Naive thymus-derived CD4-positive, alpha-beta T cell (primary cell): Measurements from ENCODE around the gene BCL2. TPM values are rescaled to one million over a fixed set of nuclear protein-coding genes. Genes with fewer than 3 reads are reported as not detected.

Source experiments
- ATAC-seq: fragments of 150-1000 bp; cut with Tn5 transposase; 2 replicates; pipeline ENCODE4 v1.10.0; 2021; ENCODE audit warnings: mild to moderate bottlenecking, moderate library complexity
- CTCF ChIA-PET: fragments of 350-600 bp; sonication (Branson Sonifier 250); formaldehyde crosslinking; loops from one replicate; lab custom pipeline; 2021; ENCODE audit warnings: antibody characterized with exemption; lab: Charles Lee
- POLR2A ChIA-PET: fragments of 350-600 bp; sonication (Branson Sonifier 250); formaldehyde crosslinking; loops from one replicate; lab custom pipeline; 2021; ENCODE audit warnings: antibody characterized with exemption, inconsistent platforms; lab: Charles Lee
- DNase-seq, 9 donors: peaks; one replicate each; pipeline versions ENCODE4 v3.0.0 to v3.0.0-alpha.2; 2020 to 2022; ENCODE audit warnings: mixed read lengths in 1 of 9
- H3K27ac ChIP-seq: one replicate; pipeline ENCODE4 v1.7.0; 2013; ENCODE audit warnings: mild to moderate bottlenecking, low read depth, low read length, moderate library complexity
- H3K27me3 ChIP-seq, 2 donors: one replicate each; pipeline ENCODE4 v1.7.0; 2013; ENCODE audit warnings: low read length in 2 of 2, mild to moderate bottlenecking in 2 of 2, moderate library complexity in 2 of 2; ENCODE audit not compliant: control insufficient read depth in 2 of 2, insufficient read depth in 2 of 2
- H3K36me3 ChIP-seq, 3 experiments: 1 replicate in 2 of 3; 2 replicates in 1 of 3; pipeline ENCODE4 v1.7.0; 2013; ENCODE audit warnings: low read length in 3 of 3, mild to moderate bottlenecking in 3 of 3, moderate library complexity in 1 of 3; ENCODE audit not compliant: insufficient read depth in 3 of 3, control insufficient read depth in 2 of 3
- H3K4me1 ChIP-seq, 2 donors: one replicate each; pipeline ENCODE4 v1.7.0; 2013; ENCODE audit warnings: low read length in 2 of 2, mild to moderate bottlenecking in 2 of 2, moderate library complexity in 1 of 2; ENCODE audit not compliant: control insufficient read depth in 2 of 2, insufficient read depth in 2 of 2
- H3K4me3 ChIP-seq: 2 replicates; pipeline ENCODE4 v1.7.0; 2013; ENCODE audit warnings: mild to moderate bottlenecking, low read length
- H3K9me3 ChIP-seq, 3 experiments: 1 replicate in 2 of 3; 2 replicates in 1 of 3; pipeline ENCODE4 v1.7.0; 2013; ENCODE audit warnings: low read length in 3 of 3; ENCODE audit not compliant: control insufficient read depth in 2 of 3
- H3K27ac Mint-ChIP-seq, 9 donors: one replicate each; pipeline ENCODE4 v1.8.0; 2020 to 2022; ENCODE audit warnings: mixed read lengths in 9 of 9, mild to moderate bottlenecking in 8 of 9, moderate library complexity in 5 of 9, inconsistent platforms in 2 of 9
- H3K27me3 Mint-ChIP-seq, 5 donors: one replicate each; pipeline ENCODE4 v1.8.0; 2021 to 2022; ENCODE audit warnings: mixed read lengths in 5 of 5, mild to moderate bottlenecking in 1 of 5
- H3K36me3 Mint-ChIP-seq, 5 donors: one replicate each; pipeline ENCODE4 v1.8.0; 2020 to 2022; ENCODE audit warnings: mixed read lengths in 5 of 5, mild to moderate bottlenecking in 3 of 5, inconsistent platforms in 1 of 5
- H3K4me1 Mint-ChIP-seq, 7 donors: one replicate each; pipeline ENCODE4 v1.8.0; 2020 to 2022; ENCODE audit warnings: mixed read lengths in 7 of 7, mild to moderate bottlenecking in 3 of 7, inconsistent platforms in 1 of 7
- H3K4me3 Mint-ChIP-seq, 10 donors: one replicate each; pipeline ENCODE4 v1.8.0; 2020 to 2022; ENCODE audit warnings: mild to moderate bottlenecking in 10 of 10, mixed read lengths in 10 of 10, moderate library complexity in 6 of 10, inconsistent platforms in 2 of 10
- H3K9me3 Mint-ChIP-seq, 11 donors: one replicate each; pipeline ENCODE4 v1.8.0; 2020 to 2022; ENCODE audit warnings: mixed read lengths in 11 of 11, mild to moderate bottlenecking in 4 of 11, inconsistent platforms in 1 of 11, moderate library complexity in 1 of 11
- intact Hi-C, 2 donors: fragments of 100-400 bp; cut with micrococcal nuclease; formaldehyde crosslinking; loops; one replicate each; pipeline ENCODE4 v1.15.1; 2023
- polyA plus RNA-seq, 2 donors: library from polyadenylated mRNA; unstranded; fragments of 300-500 nt; fragmentation: Illumina TruSeq; gene quantifications; one replicate each; pipeline ENCODE4 v1.2.3, GENCODE V29; 2021
- total RNA-seq, 6 experiments: library from RNA in 5 of 6; stranded (reverse) in 5 of 6; gene quantifications; 1 replicate in 5 of 6; 2 replicates in 1 of 6; pipeline ENCODE4 v1.2.3 and lab custom pipeline; 2021 to 2026

The BCL2 gene
- total and polyA plus RNA-seq, 7 experiments from 2014 or later, result 32.7 to 154 (median 40.1) TPM

DNA sequence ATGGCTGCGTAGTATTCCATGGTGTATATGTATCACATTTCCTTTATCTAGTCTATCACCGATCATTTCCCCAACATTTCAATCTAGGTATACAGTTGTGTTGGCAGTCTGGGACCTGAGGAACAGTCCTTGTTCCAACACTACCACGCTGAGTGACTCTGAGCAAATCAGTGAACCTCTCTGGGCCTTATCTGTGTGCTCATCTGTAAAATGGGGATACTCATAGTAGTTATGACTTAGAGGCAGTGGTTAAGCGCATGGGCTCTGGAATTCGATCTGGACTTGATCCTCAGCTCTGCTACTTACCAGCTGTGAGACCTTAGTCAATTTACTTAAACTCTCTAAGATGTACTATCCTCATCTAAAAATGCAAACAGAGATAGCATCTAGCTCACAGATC, 85.1 kb downstream of the BCL2 start:
- ATAC-seq (no peak), DNase-seq (no peak)
- Histone ChIP-seq H3K27me3 (no peaks in the 10 kb centered on the region), H3K9me3 (no peaks in the 10 kb centered on the region), H3K4me1 (peaks cover 16 to 38% of the 10 kb centered on the region in 2 donors), H3K36me3 (peaks cover 0 to 7% (median 0%) of the 10 kb centered on the region in 3 experiments), H3K27ac (peak overlapping the region; percentile 5), H3K4me3 (no peak overlapping the region)
- ChIA-PET CTCF (no interaction called here), POLR2A (interaction anchor here (1.1 to 1.5 kb wide), 2 partner anchors 8 to 60 kb away, joined by 3 to 4 read pairs; no protein-coding TSS in a partner anchor)
- H3K4me3 Mint-ChIP-seq, result peak overlapping the region; percentile 14 to 80 (median 56)
- intact Hi-C loops, result no loop called here
- no peaks in the 10 kb centered on the region for H3K27me3 Mint-ChIP-seq
- peaks cover 63 to 90% (median 86%) of the 10 kb centered on the region in 7 donors for H3K4me1 Mint-ChIP-seq
- peaks cover 0 to 9% (median 0%) of the 10 kb centered on the region in 11 donors for H3K9me3 Mint-ChIP-seq
- peaks cover 7 to 64% (median 28%) of the 10 kb centered on the region in 5 donors for H3K36me3 Mint-ChIP-seq
- peak overlapping the region; percentile 49 to 90 (median 74) for H3K27ac Mint-ChIP-seq

DNA sequence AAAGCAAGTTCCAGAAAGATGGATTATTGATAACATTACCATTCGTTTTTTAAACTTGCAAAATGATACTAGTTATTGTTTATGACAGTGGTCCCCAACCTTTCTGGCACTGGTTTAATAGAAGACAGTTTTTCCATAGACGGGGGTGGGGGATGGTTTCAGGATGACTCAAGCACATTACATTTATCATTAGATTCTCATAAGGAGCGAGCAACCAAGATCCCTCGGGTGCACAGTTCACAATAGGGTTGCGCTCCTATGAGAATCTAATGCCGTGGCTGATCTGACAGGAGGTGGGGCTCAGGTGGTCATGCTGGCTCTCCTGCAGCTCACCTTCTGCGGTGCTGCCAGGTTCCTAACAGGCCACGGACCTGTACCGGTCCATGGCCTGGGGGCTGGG, 86.2 kb downstream of the BCL2 start:
- ChIA-PET CTCF (no interaction called here), POLR2A (interaction anchor here (1.0 to 1.6 kb wide), 8 partner anchors 9 to 85 kb away, joined by 3 to 6 read pairs (median 3); no protein-coding TSS in a partner anchor)
- H3K27me3 ChIP-seq, result no peaks in the 10 kb centered on the region
- H3K27ac ChIP-seq, result peak overlapping the region; percentile 47
- no peaks in the 10 kb centered on the region for H3K27me3 Mint-ChIP-seq
- H3K36me3 Mint-ChIP-seq, result peaks cover 8 to 63% (median 23%) of the 10 kb centered on the region in 5 donors
- peaks cover 0 to under 1% (median 0%) of the 10 kb centered on the region in 3 experiments for H3K36me3 ChIP-seq
- peaks cover 68 to 93% (median 89%) of the 10 kb centered on the region in 7 donors for H3K4me1 Mint-ChIP-seq
- DNase-seq (no peak), ATAC-seq (no peak)
- H3K4me3 Mint-ChIP-seq, result peak overlapping the region; percentile 42 to 74 (median 59)
- intact Hi-C loops, result loop anchor here in 1 of 2 donors (1.0 to 2.0 kb wide), 2 partner anchors 17 to 78 kb away; no protein-coding TSS in a partner anchor
- H3K27ac Mint-ChIP-seq, result peak overlapping the region in 8 of 9 donors; percentile 54 to 92 (median 87)
- peaks cover 19 to 41% of the 10 kb centered on the region in 2 donors for H3K4me1 ChIP-seq
- peaks cover 0 to 9% (median 0%) of the 10 kb centered on the region in 11 donors for H3K9me3 Mint-ChIP-seq
- H3K9me3 ChIP-seq, result no peaks in the 10 kb centered on the region
- no peak overlapping the region for H3K4me3 ChIP-seq

DNA sequence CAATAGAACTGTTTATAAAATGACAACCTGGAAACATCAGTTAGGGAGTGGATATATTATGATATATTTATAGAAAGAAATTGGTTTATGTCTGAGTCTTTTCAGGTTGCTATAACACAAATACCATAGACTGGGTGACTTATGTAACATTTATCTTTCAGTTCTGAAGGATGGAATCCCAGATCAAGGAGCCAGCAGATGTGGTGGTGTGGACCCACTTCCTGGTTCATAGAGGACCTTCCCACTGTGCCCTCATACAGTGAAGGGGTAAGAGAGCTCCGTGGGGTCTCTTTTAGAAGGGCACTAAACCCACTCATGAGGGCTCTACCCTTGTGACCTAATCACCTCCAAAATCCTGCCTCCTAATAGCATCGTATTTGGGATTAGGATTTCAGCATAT, 86.7 kb downstream of the BCL2 start:
- Histone ChIP-seq H3K27me3 (no peaks in the 10 kb centered on the region), H3K9me3 (no peaks in the 10 kb centered on the region), H3K4me3 (no peak overlapping the region), H3K4me1 (peaks cover 19 to 44% of the 10 kb centered on the region in 2 donors), H3K36me3 (no peaks in the 10 kb centered on the region), H3K27ac (peak overlapping the region; percentile 47)
- peaks cover 0 to 9% (median 0%) of the 10 kb centered on the region in 11 donors for H3K9me3 Mint-ChIP-seq
- H3K27ac Mint-ChIP-seq, result peak overlapping the region; percentile 54 to 92 (median 85)
- ATAC-seq, result no peak
- intact Hi-C loops, result loop anchor here (1.0 to 2.0 kb wide), 3 partner anchors 9 to 78 kb away; no protein-coding TSS in a partner anchor
- POLR2A ChIA-PET, result interaction anchor here (1.0 to 1.6 kb wide), 8 partner anchors 8 to 86 kb away, joined by 3 to 6 read pairs (median 3); no protein-coding TSS in a partner anchor
- CTCF ChIA-PET, result no interaction called here
- H3K27me3 Mint-ChIP-seq, result no peaks in the 10 kb centered on the region
- H3K36me3 Mint-ChIP-seq, result peaks cover 8 to 61% (median 23%) of the 10 kb centered on the region in 5 donors
- H3K4me1 Mint-ChIP-seq, result peaks cover 68 to 95% (median 91%) of the 10 kb centered on the region in 7 donors
- no peak for DNase-seq
- peak overlapping the region; percentile 38 to 74 (median 58) for H3K4me3 Mint-ChIP-seq

DNA sequence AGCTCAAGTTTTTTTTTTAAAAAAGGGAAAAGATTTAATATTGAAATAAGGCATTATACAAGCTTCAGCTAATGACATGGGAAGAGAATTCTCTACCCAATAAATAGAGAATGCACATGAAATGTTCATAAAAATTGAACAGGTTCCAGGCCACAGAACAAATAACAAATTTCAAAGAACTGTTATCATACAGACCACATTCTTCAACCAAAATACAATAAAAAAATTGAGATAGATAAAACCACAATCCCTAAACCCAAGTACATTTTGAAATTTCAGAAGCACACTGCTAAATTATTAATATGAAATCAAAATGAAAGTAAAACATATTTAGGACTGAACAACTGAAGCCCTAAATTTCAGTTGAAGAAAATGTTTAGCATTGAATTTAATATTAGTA, 89.6 kb downstream of the BCL2 start:
- Mint-ChIP-seq H3K4me1 (peaks cover 64 to 94% (median 87%) of the 10 kb centered on the region in 7 donors), H3K36me3 (peaks cover 4 to 52% (median 31%) of the 10 kb centered on the region in 5 donors), H3K27ac (peak overlapping the region; percentile 36 to 93 (median 82)), H3K9me3 (peaks cover 0 to 22% (median 2%) of the 10 kb centered on the region in 11 donors), H3K4me3 (peak overlapping the region; percentile 10 to 87 (median 78)), H3K27me3 (no peaks in the 10 kb centered on the region)
- Histone ChIP-seq H3K36me3 (peaks cover 0 to 7% (median 0%) of the 10 kb centered on the region in 3 experiments), H3K27ac (peak overlapping the region; percentile 61), H3K9me3 (no peaks in the 10 kb centered on the region), H3K4me1 (peaks cover 19 to 61% of the 10 kb centered on the region in 2 donors), H3K4me3 (peak overlapping the region; percentile 28), H3K27me3 (no peaks in the 10 kb centered on the region)
- CTCF ChIA-PET, result interaction anchor here (1.2 kb wide), 1 partner anchor 69 kb away, joined by 3 read pairs; no protein-coding TSS in a partner anchor
- POLR2A ChIA-PET, result interaction anchor here (0.6 to 7.3 kb wide), 11 partner anchors 8 to 93 kb away, joined by 3 to 59 read pairs (median 3); no protein-coding TSS in a partner anchor
- DNase-seq (no peak), ATAC-seq (no peak)
- intact Hi-C loops, result loop anchor here in 1 of 2 donors (1.0 kb wide), 1 partner anchor 14 kb away; no protein-coding TSS in a partner anchor

DNA sequence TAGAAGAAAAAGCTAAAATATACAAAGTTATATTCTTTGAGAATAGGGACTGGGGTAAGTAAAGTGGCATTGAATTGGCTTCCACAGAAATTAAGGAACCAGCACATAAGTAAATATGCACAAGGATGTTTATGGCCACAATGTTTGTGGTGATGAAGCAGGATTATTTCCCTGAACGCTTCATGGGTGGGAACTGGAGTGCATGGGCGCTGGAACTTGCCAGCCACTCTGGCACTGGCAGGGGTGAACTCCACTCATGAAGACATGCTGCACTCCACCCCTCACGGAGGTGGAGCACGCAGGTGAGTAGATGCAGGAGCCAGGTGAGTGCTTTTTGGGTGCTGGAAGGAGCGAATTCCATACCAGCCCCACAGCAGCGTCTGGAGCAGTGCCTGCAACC, 94.1 kb downstream of the BCL2 start:
- no peak overlapping the region for H3K4me3 ChIP-seq
- no peaks in the 10 kb centered on the region for H3K9me3 ChIP-seq
- H3K36me3 ChIP-seq, result peaks cover 0 to 7% (median 0%) of the 10 kb centered on the region in 3 experiments
- no peaks in the 10 kb centered on the region for H3K27me3 ChIP-seq
- no peak for DNase-seq
- Mint-ChIP-seq H3K4me1 (peaks cover 68 to 94% (median 88%) of the 10 kb centered on the region in 7 donors), H3K9me3 (peaks cover 0 to 22% (median 2%) of the 10 kb centered on the region in 11 donors), H3K27me3 (no peaks in the 10 kb centered on the region), H3K36me3 (peaks cover 8 to 55% (median 38%) of the 10 kb centered on the region in 5 donors), H3K4me3 (peak overlapping the region in 1 of 10 donors; percentile 14), H3K27ac (peak overlapping the region in 5 of 9 donors; percentile 22 to 92 (median 71))
- ATAC-seq, result no peak
- ChIA-PET CTCF (interaction anchor here (1.0 to 1.7 kb wide), 4 partner anchors 10 to 93 kb away, joined by 3 to 5 read pairs (median 3); no protein-coding TSS in a partner anchor), POLR2A (interaction anchor here (0.7 to 7.3 kb wide), 16 partner anchors 8 to 93 kb away, joined by 3 to 59 read pairs (median 6); partner anchors contain the start of gene BCL2)
- intact Hi-C loops, result loop anchor here in 1 of 2 donors (2.0 kb wide), 1 partner anchor 93 kb away; the partner anchor contains the start of gene BCL2
- H3K27ac ChIP-seq, result peak overlapping the region; percentile 47
- peaks cover 28 to 48% of the 10 kb centered on the region in 2 donors for H3K4me1 ChIP-seq

DNA sequence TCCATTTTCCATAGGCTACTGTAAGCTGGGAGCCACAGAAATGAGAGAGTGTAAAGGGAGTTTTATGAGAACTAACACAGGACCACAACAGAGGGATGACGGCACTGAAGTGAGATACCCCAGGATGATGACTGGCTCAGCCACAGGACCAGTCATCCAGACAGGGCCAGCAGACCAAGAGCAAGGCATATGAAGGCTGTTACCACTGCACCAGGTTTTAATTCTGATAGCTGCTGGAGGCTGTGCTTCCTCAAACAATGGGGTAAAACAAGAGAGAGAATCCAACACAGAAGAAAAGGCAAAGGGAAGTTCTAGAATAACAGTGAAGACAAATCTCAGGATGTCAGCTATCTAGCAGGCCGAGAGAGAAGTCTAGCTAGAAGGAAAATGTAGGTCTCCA, 94.9 kb downstream of the BCL2 start:
- peak; percentile 76 for ATAC-seq
- Mint-ChIP-seq H3K27ac (peak overlapping the region; percentile 5 to 93 (median 84)), H3K27me3 (no peaks in the 10 kb centered on the region), H3K4me3 (peak overlapping the region in 8 of 10 donors; percentile 12 to 74 (median 53)), H3K9me3 (peaks cover 0 to 22% (median 2%) of the 10 kb centered on the region in 11 donors), H3K4me1 (peaks cover 68 to 94% (median 88%) of the 10 kb centered on the region in 7 donors), H3K36me3 (peaks cover 9 to 58% (median 42%) of the 10 kb centered on the region in 5 donors)
- Histone ChIP-seq H3K4me1 (peaks cover 29 to 42% of the 10 kb centered on the region in 2 donors), H3K4me3 (no peak overlapping the region), H3K27me3 (no peaks in the 10 kb centered on the region), H3K27ac (peak overlapping the region; percentile 47), H3K9me3 (no peaks in the 10 kb centered on the region), H3K36me3 (peaks cover 0 to 7% (median 0%) of the 10 kb centered on the region in 3 experiments)
- intact Hi-C loops, result loop anchor here (1.0 to 2.0 kb wide), 3 partner anchors 8 to 94 kb away; partner anchors contain the start of gene BCL2 (in 1 of the 2)
- DNase-seq, result peak in 1 of 9 donors; percentile 49
- CTCF ChIA-PET, result interaction anchor here (0.8 to 1.7 kb wide), 6 partner anchors 11 to 94 kb away, joined by 3 to 5 read pairs (median 3); no protein-coding TSS in a partner anchor
- POLR2A ChIA-PET, result interaction anchor here (0.7 to 7.3 kb wide), 15 partner anchors 8 to 94 kb away, joined by 3 to 59 read pairs (median 4); partner anchors contain the start of gene BCL2
